K562 (cell line): ENCODE measurements around the gene QSOX2. TPM values are rescaled to one million over a fixed set of nuclear protein-coding genes. Genes with fewer than 3 reads are reported as not detected.

Source experiments
- ATAC-seq: fragments of 200-7000 bp; cut with Tn5 transposase; 3 replicates; pipeline ENCODE4 v1.9.1; 2020; ENCODE audit warnings: moderate library complexity
- BruUV-seq: library from RNA; stranded (reverse); fragments of 400-500 nt; replicated peaks from 2 replicates; lab custom pipeline; 2021; lab: Mats Ljungman, UMichigan
- CTCF ChIA-PET: fragments of 300-600 bp; formaldehyde crosslinking; extraction: SDS; loops from one replicate; lab custom pipeline; 2021; ENCODE audit warnings: low intra/inter-chr PET ratio; lab: Yijun Ruan, JAX
- POLR2A ChIA-PET: fragments of 300-600, 350-650 bp; sonication (Branson Sonifier 250); formaldehyde crosslinking; extraction: SDS; loops from one replicate; lab custom pipeline; 2021; ENCODE audit warnings: antibody characterized with exemption, inconsistent platforms; lab: Yijun Ruan, JAX
- DNase-seq, 4 experiments: peaks; one replicate each; pipeline versions ENCODE4 v3.0.0 to v3.0.0-alpha.2; 2011 to 2018; ENCODE audit warnings: low spot score in 3 of 4, mixed read lengths in 3 of 4; ENCODE audit errors: extremely low read depth in 1 of 4
- FAIRE-seq: peaks from 2 replicates; lab custom pipeline; 2011; peaks lifted over from hg19 to GRCh38; lab: Jason Lieb, UNC
- H2AFZ ChIP-seq: 2 replicates; pipeline ENCODE4 v1.6.0; 2011; ENCODE audit warnings: low read depth, low read length, control low read depth, inconsistent platforms
- H3K27ac ChIP-seq: fragments of 200-600 bp; 3 replicates; pipeline ENCODE4 v1.8.0; 2011; ENCODE audit warnings: low read depth, mild to moderate bottlenecking, control low read depth, inconsistent platforms, low read length, moderate library complexity, mixed read lengths; ENCODE audit errors: extremely low read depth
- H3K27me3 ChIP-seq, 2 experiments: fragments of 300-600 bp in 1 of 2; 2 replicates in 1 of 2; 3 replicates in 1 of 2; pipeline versions ENCODE4 v1.6.0 to v1.8.0; 2011; ENCODE audit warnings: inconsistent platforms in 2 of 2, low read length in 2 of 2, mild to moderate bottlenecking in 1 of 2, mixed read lengths in 1 of 2, moderate library complexity in 1 of 2; ENCODE audit not compliant: control insufficient read depth in 2 of 2, insufficient read depth in 2 of 2
- H3K36me3 ChIP-seq: fragments of 300-600 bp; 3 replicates; pipeline ENCODE4 v1.8.0; 2011; ENCODE audit warnings: mild to moderate bottlenecking, low read length, inconsistent platforms; ENCODE audit not compliant: control insufficient read depth, insufficient read depth
- H3K4me1 ChIP-seq, 2 experiments: fragments of 200-600 bp in 1 of 2; replicated peaks in 1 of 2; 2 replicates in 1 of 2; 3 replicates in 1 of 2; pipeline versions ENCODE4 v1.5.1 to v1.8.0; 2011; ENCODE audit warnings: inconsistent platforms in 2 of 2, low read length in 2 of 2, mild to moderate bottlenecking in 1 of 2, mixed read lengths in 1 of 2, moderate library complexity in 1 of 2; ENCODE audit not compliant: control insufficient read depth in 2 of 2, insufficient read depth in 2 of 2
- H3K4me2 ChIP-seq: 2 replicates; pipeline ENCODE4 v1.6.1; 2011; ENCODE audit warnings: low read length, control low read depth, inconsistent platforms, mixed read lengths; ENCODE audit not compliant: insufficient read depth
- H3K4me3 ChIP-seq: fragments of 200-600 bp; sonication (generic), shearing (Covaris generic); 2 replicates; pipeline ENCODE4 v1.5.1; 2016; ENCODE audit warnings: control low read depth, inconsistent platforms
- H3K79me2 ChIP-seq: fragments of 200-600 bp; 3 replicates; pipeline ENCODE4 v1.8.0; 2011; ENCODE audit warnings: low read length, inconsistent platforms; ENCODE audit not compliant: control insufficient read depth, insufficient read depth
- H3K9ac ChIP-seq, 2 experiments: 2 replicates each; pipeline versions ENCODE4 v1.6.0 to v1.6.1; 2011; ENCODE audit warnings: low read depth in 2 of 2, low read length in 2 of 2, control low read depth in 1 of 2, inconsistent platforms in 1 of 2, mild to moderate bottlenecking in 1 of 2, mixed read lengths in 1 of 2; ENCODE audit not compliant: insufficient read depth in 1 of 2
- H3K9me1 ChIP-seq: one replicate; pipeline ENCODE4 v1.6.0; 2011; ENCODE audit warnings: inconsistent platforms, mild to moderate bottlenecking, low read length, moderate library complexity; ENCODE audit not compliant: control insufficient read depth, insufficient read depth
- H3K9me3 ChIP-seq: replicated peaks from 2 replicates; pipeline ENCODE4 v1.5.1; 2011; ENCODE audit warnings: low read depth, low read length, inconsistent platforms; ENCODE audit not compliant: control insufficient read depth, insufficient read depth
- H4K20me1 ChIP-seq: replicated peaks from 2 replicates; pipeline ENCODE4 v1.6.1; 2011; ENCODE audit warnings: low read length, inconsistent platforms, mixed read lengths; ENCODE audit not compliant: control insufficient read depth, insufficient read depth
- ARID3A ChIP-seq: IDR thresholded peaks from 2 replicates; pipeline ENCODE4 v1.6.1; 2012; ENCODE audit warnings: low read depth, low read length, improper control_type of control experiment, borderline replicate concordance
- CXXC5 ChIP-seq: fragments of 250-450 bp; sonication (Bioruptor Pico); IDR thresholded peaks from 2 replicates; pipeline ENCODE4 v1.8.0; 2022; ENCODE audit warnings: inconsistent platforms, mild to moderate bottlenecking, moderate library complexity
- EGR1 ChIP-seq: fragments of 450-650 bp; conservative IDR thresholded peaks from 2 replicates; pipeline ENCODE4 v1.6.1; 2017; ENCODE audit warnings: mild to moderate bottlenecking
- EP400 ChIP-seq: fragments of 450-650 bp; IDR thresholded peaks from 2 replicates; pipeline ENCODE4 v1.6.1; 2017; ENCODE audit warnings: antibody characterized with exemption, mild to moderate bottlenecking, moderate library complexity
- FOXA1 ChIP-seq: fragments of 450-650 bp; IDR thresholded peaks from 2 replicates; pipeline ENCODE4 v1.6.1; 2016; ENCODE audit warnings: mild to moderate bottlenecking, borderline replicate concordance
- GTF2F1 ChIP-seq: IDR thresholded peaks from 2 replicates; pipeline ENCODE4 v1.6.1; 2011; ENCODE audit warnings: low read depth, low read length, improper control_type of control experiment
- HOXB6 ChIP-seq: fragments of 250-450 bp; sonication (Bioruptor Pico); IDR thresholded peaks from 2 replicates; pipeline ENCODE4 v1.5.1; 2022; ENCODE audit warnings: mild to moderate bottlenecking, borderline replicate concordance
- KHSRP ChIP-seq: fragments of 450-650 bp; IDR thresholded peaks from 2 replicates; pipeline ENCODE4 v1.6.1; 2017
- SAFB2 ChIP-seq: fragments of 200-400 bp; formaldehyde crosslinking; IDR thresholded peaks from 2 replicates; pipeline ENCODE4 v1.6.1; 2018; ENCODE audit warnings: borderline replicate concordance, low read length, low read depth, moderate library complexity; ENCODE audit not compliant: severe bottlenecking
- ZBTB7A ChIP-seq: IDR thresholded peaks from 2 replicates; pipeline ENCODE4 v1.6.1; 2011; ENCODE audit warnings: low read depth, mild to moderate bottlenecking, low read length, moderate library complexity, borderline replicate concordance; ENCODE audit not compliant: control insufficient read depth
- ZFX ChIP-seq: sonication (generic); formaldehyde crosslinking; IDR thresholded peaks from 2 replicates; pipeline ENCODE4 v1.8.0; 2022; ENCODE audit warnings: mild to moderate bottlenecking, missing genetic modification reagents, moderate library complexity
- ZMIZ1 ChIP-seq, 2 experiments: fragments of 150-350 bp in 1 of 2; IDR thresholded peaks; 2 replicates each; pipeline ENCODE4 v1.6.1; 2012 to 2016; ENCODE audit warnings: low read depth in 2 of 2, low read length in 2 of 2, mild to moderate bottlenecking in 1 of 2, moderate library complexity in 1 of 2
- ZNF316 ChIP-seq: fragments of 450-650 bp; IDR thresholded peaks from 2 replicates; pipeline ENCODE4 v1.6.1; 2016
- ZNF507 ChIP-seq: conservative IDR thresholded peaks from 2 replicates; pipeline ENCODE4 v1.6.1; 2017; ENCODE audit warnings: missing genetic modification characterization, missing compliant biosample characterization
- WGBS: fragments of 100-300 bp; shearing (Covaris generic); methylation state at CpG from one replicate; pipeline ENCODE4 v1.1.6; 2016; ENCODE audit warnings: low coverage, mixed read lengths; ENCODE audit not compliant: insufficient coverage; ENCODE audit errors: missing lambda C conversion rate; 5-methylcytosine and 5-hydroxymethylcytosine counted together
- in situ Hi-C: fragments of 300-500 bp; cut with MboI; formaldehyde crosslinking; loops from 4 replicates; pipeline ENCODE4 v1.15.0; 2018; ENCODE audit warnings: inconsistent platforms, mixed read lengths
- intact Hi-C: fragments of 100-400 bp; cut with micrococcal nuclease; formaldehyde crosslinking; loops from 2 replicates; pipeline ENCODE4 v1.14.2; 2022
- polyA plus RNA-seq, 8 experiments: library from polyadenylated mRNA; depleted of rRNA in 4 of 8; stranded (reverse) in 5 of 8; unstranded in 3 of 8; fragments of >200 nt; fragmentation: Nextera tagmentation in 2 of 8; fragmentation: Illumina TruSeq in 1 of 8; extraction: Ambion mirVana in 2 of 8; extraction: Trizol in 1 of 8; gene quantifications; 2 replicates each; pipeline versions ENCODE4 v1.2.1 to v1.2.3, GENCODE V29; 2011 to 2014; ENCODE audit warnings: inconsistent platforms in 1 of 8, missing spikeins in 1 of 8
- total RNA-seq, 7 experiments: library from RNA; depleted of rRNA in 6 of 7; stranded (reverse); fragments of >200 nt in 6 of 7; fragmentation: Illumina TruSeq in 2 of 7; extraction: Trizol in 2 of 7; gene quantifications; 2 replicates each; pipeline versions ENCODE4 v1.2.1 to v1.2.3, GENCODE V29; 2011 to 2021; ENCODE audit warnings: low replicate concordance in 1 of 7

The QSOX2 gene
- total and polyA plus RNA-seq, 9 of the 15 experiments (the other 6 are each of a cell fraction or from before 2014, with no cell fraction given), result 0.51 to 23.7 (median 12.7) TPM

- TF ChIP-seq CXXC5 (CRISPR knock-in tag), result no peak
These were observed 22.7 kb downstream of the QSOX2 start (continued) for GRCh38 chr9:136222906-136223285.

- CTCF ChIA-PET, result no interaction called here
- ATAC-seq (no peak), FAIRE-seq (no peak), DNase-seq (no peak)
- H3K9ac ChIP-seq, result no peak overlapping the region; a peak in 1 of 4 replicates
- peaks cover 27% of the 10 kb centered on the region; the same call in 2 of the 3 replicates for H3K79me2 ChIP-seq
- intact Hi-C loops (no loop called here), in situ Hi-C loops (no loop called here)
- 94% methylated on average over 35 of the region's 38 CpGs for WGBS
- H3K4me2 ChIP-seq, result no peak overlapping the region
- H3K4me3 ChIP-seq, result no peak overlapping the region
- H3K27me3 ChIP-seq, result no peaks in the 10 kb centered on the region
- H3K9me3 ChIP-seq, result no peaks in the 10 kb centered on the region
- POLR2A ChIA-PET, result interaction anchor here (0.6 to 0.7 kb wide), 2 partner anchors 447 to 1822 kb away, joined by 3 read pairs; no protein-coding TSS in a partner anchor
- peaks cover 3% of the 10 kb centered on the region for H3K9me1 ChIP-seq
- no peak overlapping the region for H2AFZ ChIP-seq
- BruUV-seq, result no TSS peak
- peaks cover 83% of the 10 kb centered on the region for H3K36me3 ChIP-seq
- H4K20me1 ChIP-seq, result peaks cover 24% of the 10 kb centered on the region
- TF ChIP-seq SAFB2, result no peak
- TF ChIP-seq ZNF316, result no peak
- no peak for TF ChIP-seq KHSRP
- TF ChIP-seq HOXB6 (CRISPR knock-in tag), result no peak
- TF ChIP-seq ARID3A, result no peak
- no peak for TF ChIP-seq ZFX (CRISPR knock-in tag)
- no peak for TF ChIP-seq ZMIZ1 (IDR thresholded peaks at IDR 0.05; ENCODE audit: low read depth in 2 of 2, low read length in 2 of 2)
- no peak for TF ChIP-seq ZNF507 (tag)
- no peak for TF ChIP-seq EP400
- no peak for TF ChIP-seq FOXA1
- TF ChIP-seq GTF2F1, result no peak
- TF ChIP-seq EGR1, result no peak
- no peak for TF ChIP-seq ZBTB7A
- H3K4me1 ChIP-seq, result peaks cover 14 to 57% of the 10 kb centered on the region in 2 experiments; a peak in 4 of 5 replicates
- H3K27ac ChIP-seq, result no peak overlapping the region
These were observed 23.3 kb downstream of the QSOX2 start for GRCh38 chr9:136222166-136222905.
